GM18951 (cell line): ENCODE measurements around the gene TUBGCP3.
A peak's percentile ranks its signal among the peaks of the same experiment; 100 is the strongest.

Source experiments
- POLR2A ChIP-seq: IDR thresholded peaks from 4 replicates; pipeline ENCODE4 v1.6.1; 2011; ENCODE audit warnings: mild to moderate bottlenecking; ENCODE audit not compliant: insufficient read length, insufficient read depth; ENCODE audit errors: extremely low read depth
- in situ Hi-C: fragments of 300-500 bp; cut with MboI; formaldehyde crosslinking; loops from one replicate; pipeline ENCODE4 v1.12.0; 2022; ENCODE audit warnings: low sequenced_read_pairs, mixed read lengths, inconsistent platforms; ENCODE audit not compliant: unreplicated experiment

The TUBGCP3 gene

DNA sequence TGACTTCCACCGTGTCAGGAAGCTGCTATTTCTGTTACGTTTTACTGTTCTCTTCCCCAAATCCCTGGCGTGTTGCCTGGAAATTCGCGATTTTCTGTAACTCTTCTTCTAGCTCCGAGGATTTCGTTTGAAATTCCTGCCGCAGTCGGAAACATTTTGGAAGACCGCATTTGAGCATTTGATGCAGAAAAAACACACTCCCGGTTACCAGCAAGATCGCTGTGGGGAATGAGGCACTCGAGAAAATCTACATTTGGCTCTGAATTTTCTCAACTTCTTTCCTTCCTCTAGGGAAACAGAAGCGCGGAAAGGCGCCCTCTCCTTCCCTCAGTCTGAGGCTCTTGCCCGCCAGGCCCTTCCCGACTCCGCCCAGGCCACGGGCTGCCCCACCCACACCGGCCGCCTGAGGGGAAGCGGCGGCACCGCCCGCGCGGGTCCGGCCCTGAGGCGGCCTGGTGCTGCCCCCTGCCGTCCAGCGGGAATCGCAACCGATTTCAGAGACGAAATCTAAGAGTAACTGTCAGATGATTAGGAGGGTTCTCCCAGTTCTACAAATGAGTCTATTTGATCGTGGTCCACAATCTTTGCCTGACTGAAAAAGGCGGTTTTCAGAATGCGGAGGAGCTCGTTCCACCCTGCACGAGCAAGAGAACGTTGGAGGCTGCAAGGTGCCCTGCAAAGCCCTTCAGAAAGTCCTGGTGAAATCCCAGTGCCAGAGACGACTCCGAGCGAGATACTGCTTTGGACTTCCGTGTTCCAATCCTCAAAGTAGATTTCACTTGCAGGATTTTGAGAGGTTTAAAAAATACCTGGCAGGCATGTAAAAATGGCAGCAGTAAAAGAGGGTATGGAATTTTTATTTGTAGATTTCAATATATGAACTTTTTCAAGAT lies 18.4 kb upstream of the TUBGCP3 start:
- no peak for TF ChIP-seq POLR2A
- in situ Hi-C loops: no loop called here

DNA sequence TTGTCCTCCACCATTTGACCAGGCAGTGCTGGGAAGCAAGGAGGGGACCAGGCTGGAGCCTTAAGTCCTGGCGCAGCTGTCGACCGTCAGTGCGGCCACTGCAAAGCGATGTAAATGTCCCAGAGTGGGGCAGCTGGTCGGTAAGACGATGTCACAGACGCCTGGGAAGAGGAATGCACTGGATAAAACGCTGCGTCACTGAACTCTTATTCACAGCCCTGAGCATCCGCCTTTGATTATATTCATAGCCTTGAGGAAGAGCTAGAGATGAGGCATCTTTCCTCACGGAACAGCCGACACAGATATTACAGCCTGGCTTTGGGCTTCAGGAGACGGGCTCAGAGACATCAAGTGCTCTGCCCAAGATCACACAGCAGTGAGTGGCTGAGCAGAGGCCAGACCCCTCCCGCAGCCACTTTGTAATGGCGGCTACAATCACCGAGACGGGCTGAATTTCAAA lies 17.6 kb upstream of the TUBGCP3 start:
- in situ Hi-C loops: no loop called here
- no peak for TF ChIP-seq POLR2A

DNA sequence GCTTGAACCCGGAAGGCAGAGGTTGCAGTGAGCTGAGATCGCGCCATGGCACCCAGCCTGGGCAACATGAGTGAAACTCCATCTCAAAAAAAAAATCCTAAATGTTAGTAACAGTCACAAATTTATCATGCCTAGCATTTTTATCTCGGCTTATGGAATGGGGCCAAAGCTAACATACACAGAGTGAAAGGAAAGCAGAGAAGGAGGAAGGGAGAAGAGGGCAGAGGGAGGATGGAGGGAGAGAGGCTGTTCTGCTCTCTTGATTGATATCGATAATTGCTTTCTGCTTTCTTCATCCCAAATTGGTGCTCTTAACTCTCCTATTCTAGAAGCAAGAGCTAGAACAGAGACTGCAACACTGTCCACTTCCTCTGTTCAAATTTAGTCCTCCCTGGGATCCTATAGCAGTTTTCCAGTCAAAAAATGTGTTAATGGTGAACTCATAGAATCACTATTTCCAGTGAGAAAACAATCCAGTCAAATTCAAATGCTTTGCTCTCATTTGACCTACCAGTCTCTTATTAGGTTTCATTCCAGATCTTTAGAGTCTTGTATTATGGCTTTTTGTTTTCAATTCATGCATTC lies 15.8 kb upstream of the TUBGCP3 start:
- no peak for TF ChIP-seq POLR2A
- in situ Hi-C loops: no loop called here

DNA sequence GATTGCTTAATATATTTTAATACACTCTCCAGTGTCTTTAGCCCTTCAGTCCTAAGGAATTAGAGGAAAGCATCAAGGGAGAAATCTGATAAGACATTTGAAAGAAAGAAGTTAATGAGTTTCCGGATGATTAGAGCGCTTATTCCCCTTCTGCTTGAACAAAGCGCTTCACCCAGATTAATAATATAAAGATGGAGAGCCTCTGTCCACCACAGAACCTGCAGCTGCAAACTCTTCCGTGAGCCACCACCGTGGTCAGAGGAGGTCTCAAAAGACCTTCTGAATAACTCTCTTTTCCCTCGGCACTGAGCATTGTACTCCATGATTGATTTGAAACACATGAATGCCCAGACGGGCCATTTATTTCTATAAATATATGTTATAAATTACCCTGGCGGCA lies 14.2 kb upstream of the TUBGCP3 start:
- in situ Hi-C loops: no loop called here
- TF ChIP-seq POLR2A: no peak

DNA sequence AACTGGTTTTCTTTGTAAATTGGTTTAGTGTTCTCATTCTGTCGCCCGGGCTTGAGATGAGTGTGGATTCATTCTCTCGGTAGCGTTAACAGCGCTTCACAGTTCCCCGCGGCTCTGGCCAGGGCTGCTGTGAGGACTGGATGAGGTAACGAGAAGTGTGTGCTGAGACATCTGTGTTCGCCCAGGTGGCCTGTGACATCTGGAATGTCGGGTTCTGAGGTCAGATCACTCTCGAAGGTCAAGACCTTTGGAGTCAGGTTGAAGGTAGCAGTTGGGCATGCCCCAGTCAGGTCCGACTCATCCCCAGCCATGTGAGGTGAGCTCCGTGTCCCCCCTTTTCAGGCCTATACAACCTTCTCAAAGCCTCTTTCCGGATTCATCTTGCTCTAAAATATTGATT lies 13.4 kb upstream of the TUBGCP3 start:
- in situ Hi-C loops: no loop called here

DNA sequence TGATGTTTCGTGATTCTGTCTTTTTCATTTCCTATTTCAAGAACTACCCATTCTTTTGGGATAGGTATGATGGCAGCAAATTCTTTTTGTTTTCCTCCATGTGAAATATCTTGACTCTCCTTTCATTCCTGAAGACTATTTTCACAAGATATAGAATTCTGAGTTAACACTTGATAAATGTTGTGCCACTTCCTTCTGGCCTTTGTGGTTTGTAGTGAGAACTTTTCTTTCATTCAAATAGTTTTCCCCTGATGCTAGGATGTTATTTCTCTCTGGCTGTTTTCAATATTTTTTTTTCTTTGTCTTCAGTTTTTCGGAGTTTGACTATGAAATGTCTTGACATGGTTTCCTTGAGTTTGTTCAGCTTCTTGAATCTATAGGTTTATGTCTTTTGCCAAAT lies 8.3 kb upstream of the TUBGCP3 start:
- TF ChIP-seq POLR2A: no peak
- in situ Hi-C loops: no loop called here

More for the DNA sequence above, 13.4 kb upstream of the TUBGCP3 start:
- TF ChIP-seq POLR2A: no peak

DNA sequence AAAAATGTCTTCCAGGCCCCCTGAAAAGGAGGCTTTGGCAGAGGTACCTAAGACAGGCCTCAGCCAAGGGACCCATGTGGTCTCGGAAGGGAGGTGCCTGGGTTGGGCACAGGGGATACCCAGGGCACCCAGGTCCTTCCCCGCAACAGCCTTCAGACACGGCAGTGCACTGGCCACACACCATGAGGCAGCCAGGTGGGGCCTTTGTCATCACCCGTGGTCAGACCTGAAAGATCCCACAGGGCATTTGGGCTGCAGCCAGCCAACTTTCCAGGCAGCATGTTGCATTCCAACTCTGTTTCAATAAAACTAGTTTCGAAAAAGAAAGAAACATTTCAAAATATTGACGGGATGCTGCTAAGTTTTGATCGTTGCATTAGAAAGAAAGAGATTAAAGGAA lies 4.7 kb upstream of the TUBGCP3 start:
- TF ChIP-seq POLR2A: no peak
- in situ Hi-C loops: no loop called here

DNA sequence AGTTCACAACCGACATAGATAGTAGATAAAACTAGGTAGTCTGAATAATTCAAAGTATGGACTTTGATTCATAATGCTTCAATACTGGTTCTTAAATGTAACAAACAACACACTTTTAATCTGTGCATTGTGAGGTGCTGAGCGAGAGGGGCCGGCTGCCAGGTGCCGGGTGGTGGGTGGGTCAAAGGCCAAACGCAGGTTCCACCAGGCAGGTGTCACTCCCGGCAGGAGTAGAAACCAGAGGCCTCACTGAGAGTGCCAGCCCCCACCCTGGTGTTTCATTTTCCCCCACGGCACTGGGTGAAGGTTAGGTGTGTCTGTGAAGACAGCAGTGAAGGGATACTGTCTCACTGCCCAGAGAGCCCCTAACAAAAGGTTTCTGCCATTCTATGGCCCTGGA lies 4.2 kb upstream of the TUBGCP3 start:
- in situ Hi-C loops: no loop called here
- TF ChIP-seq POLR2A: no peak

DNA sequence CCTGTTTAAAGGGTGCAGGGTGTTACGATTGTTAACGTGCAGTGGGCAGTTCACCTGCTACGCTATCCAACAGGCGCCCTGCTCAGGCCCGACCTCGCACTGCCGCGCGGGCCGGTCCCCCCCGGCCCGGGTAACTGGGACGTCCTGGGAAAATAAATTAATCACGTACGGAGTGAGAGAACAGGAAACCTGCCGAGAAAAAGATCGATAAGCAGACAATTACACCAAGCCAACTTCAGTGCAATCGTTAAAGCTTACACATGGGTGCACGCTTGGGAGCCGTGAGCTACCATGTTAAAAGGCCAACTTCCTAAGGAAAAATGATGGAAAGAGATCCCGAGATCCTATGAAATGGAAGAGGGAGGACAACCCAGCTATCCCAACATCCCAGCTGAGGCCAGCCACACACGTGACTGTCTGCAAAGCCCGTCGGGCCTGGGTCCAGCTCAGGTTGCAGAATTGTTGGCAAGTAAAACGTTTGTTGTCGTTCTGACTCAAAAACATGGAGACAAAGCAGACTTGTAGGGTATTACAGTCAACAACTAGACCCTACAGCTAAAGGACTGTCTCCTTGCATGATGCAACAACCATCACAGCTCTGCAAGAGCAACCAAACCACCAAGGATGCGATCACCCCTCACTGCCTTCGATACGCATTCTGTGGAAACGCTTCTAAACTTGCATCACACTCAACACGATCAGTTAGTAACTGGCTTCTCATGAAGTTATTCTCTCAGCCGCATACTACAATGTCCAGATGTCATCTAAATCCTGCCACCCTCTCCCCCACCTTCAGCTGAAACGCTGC lies 741 bp upstream of the TUBGCP3 start:
- in situ Hi-C loops: no loop called here
- TF ChIP-seq POLR2A: no peak

DNA sequence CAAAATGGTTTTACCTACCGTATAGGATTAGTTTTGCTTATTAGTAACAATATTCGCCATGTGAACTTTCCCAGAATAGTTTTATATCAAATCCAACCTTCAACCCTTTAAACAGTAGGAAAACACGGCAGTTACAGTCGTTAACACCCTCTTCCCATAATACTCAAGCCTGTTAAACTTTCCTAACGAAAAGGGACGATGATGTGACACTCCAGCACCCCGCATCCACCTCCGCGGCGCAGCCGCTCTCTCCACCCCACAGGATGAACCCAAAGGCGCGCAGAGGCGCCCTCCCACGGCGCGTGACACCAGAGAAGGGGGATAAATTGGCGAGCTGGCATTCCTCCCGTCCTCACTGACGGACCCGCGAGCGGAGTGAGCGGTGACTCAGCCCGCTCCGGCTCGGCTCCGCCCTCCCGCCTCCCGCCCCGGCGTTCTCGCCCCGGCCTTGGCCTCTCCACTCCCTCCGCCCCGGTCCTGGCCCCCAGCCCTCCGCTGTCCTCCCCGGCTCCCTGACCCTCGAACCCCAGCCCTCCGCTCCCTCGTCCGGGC lies 665 bp downstream of the TUBGCP3 start:
- in situ Hi-C loops: no loop called here
- peak; percentile 13 for TF ChIP-seq POLR2A

DNA sequence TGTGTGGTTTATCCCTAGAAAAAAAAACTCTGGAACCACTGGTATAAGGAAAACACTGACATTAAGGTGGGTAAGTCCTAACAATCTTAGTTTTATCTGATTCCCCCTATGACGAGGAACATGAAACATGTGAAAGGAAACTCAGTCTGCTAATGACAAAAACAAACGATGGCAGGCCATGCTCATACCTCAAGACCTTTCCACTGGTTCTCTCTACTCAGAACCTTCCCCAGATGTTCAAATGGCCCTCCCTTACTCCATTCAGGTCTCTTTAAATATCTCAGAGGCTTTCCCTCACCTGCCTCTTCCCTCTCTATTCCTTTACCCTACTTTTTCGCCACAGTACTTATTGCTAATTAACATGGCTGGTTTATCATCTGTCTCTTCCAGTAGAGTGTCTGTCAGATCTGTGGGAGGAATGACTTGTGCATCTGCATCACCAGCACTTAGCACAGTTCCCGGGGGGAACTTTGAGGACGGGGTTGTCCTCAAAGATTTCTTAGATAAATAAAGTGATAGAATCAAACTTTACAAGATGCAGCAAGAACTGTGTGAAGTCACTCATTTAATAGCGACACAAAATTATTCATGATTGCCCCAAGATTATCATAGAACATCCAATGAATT lies 1.5 kb downstream of the TUBGCP3 start:
- TF ChIP-seq POLR2A: no peak
- in situ Hi-C loops: no loop called here

DNA sequence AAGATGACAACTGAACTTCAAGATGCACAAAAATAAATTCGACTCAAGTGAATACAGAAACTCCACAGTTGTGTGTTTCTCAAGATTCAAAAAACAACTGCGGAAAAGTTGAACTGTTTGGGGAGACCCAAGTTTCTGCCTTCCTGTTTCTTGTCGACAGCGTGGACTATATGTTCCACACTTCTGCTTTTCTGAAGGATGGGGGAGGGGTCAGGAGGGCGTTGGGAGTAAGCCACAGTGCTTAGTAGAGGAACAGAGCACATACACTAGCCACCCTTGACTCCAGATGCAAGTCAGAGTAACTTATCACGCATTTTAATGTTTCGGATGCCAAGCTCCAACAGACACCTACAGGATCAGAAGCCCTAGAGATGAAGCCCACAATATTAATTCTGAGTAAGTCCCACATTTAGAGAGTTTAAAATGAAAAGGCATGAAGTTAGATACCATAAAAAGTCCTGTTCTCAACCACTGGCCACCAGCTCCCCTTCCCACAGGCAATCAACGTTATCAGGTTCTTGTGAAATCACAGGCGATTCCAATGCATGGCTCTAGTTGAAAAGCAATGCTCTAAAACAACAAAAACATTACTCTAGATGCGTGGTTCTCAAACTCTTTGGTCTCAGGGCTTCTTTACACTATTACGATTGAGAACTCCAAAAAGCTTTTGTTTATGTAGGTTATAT lies 4.2 kb downstream of the TUBGCP3 start:
- no peak for TF ChIP-seq POLR2A
- in situ Hi-C loops: no loop called here
